Measurements from ENCODE around the gene NEK6.

The NEK6 gene

DNA sequence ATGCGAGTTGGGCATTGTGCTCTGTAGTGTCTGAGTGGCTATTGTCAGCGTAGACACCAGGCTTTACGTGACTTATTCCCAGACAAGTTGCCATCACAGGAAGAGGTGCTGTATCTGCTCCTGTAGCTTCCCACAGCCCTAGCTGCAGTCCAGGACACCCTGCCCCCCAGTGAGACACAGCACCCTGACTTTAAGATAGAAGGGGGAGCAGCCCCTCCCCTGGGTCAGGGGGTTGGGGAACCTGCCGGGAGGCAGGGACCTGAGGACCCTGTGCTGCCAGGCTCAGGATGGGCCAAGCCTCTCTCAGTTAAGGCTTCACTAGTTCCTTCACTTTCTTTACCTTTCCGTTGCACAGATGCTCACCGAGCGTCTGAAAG lies 75.4 kb downstream of the NEK6 start:
- Histone ChIP-seq H3K9me3 (ENCODE audit: control insufficient read depth, insufficient read depth, low read length) (no peaks in the 10 kb centered on the region), H3K79me2 (ENCODE audit: control insufficient read depth, low read length) (no peaks in the 10 kb centered on the region), H3F3A (ENCODE audit: control insufficient read depth, insufficient read depth) (no peaks in the 10 kb centered on the region), H3K4me1 (ENCODE audit: control insufficient read depth, low read length) (no peaks in the 10 kb centered on the region), H3K27ac (ENCODE audit: low read depth, low read length) (no peak overlapping the region), H3K27me3 (ENCODE audit: control insufficient read depth, low read length) (no peaks in the 10 kb centered on the region), H3K36me3 (ENCODE audit: control insufficient read depth, low read length) (no peaks in the 10 kb centered on the region), H3K9me2 (replicated peaks; ENCODE audit: control insufficient read depth, low read length) (no peaks in the 10 kb centered on the region), H3K4me2 (ENCODE audit: low read length) (no peak overlapping the region), H4K20me1 (ENCODE audit: control insufficient read depth, insufficient read depth, low read depth, low read length) (no peaks in the 10 kb centered on the region), H3K4me3 (ENCODE audit: low read length) (no peak overlapping the region)
- no peak for TF ChIP-seq EZH2phosphoT487 (IDR thresholded peaks at IDR 0.05; ENCODE audit: borderline replicate concordance, low read length)
- TF ChIP-seq, protein P1, sequence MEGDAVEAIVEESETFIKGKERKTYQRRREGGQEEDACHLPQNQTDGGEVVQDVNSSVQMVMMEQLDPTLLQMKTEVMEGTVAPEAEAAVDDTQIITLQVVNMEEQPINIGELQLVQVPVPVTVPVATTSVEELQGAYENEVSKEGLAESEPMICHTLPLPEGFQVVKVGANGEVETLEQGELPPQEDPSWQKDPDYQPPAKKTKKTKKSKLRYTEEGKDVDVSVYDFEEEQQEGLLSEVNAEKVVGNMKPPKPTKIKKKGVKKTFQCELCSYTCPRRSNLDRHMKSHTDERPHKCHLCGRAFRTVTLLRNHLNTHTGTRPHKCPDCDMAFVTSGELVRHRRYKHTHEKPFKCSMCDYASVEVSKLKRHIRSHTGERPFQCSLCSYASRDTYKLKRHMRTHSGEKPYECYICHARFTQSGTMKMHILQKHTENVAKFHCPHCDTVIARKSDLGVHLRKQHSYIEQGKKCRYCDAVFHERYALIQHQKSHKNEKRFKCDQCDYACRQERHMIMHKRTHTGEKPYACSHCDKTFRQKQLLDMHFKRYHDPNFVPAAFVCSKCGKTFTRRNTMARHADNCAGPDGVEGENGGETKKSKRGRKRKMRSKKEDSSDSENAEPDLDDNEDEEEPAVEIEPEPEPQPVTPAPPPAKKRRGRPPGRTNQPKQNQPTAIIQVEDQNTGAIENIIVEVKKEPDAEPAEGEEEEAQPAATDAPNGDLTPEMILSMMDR (IDR thresholded peaks at IDR 0.05; ENCODE audit: low read depth, low read length, poor library complexity, severe bottlenecking): no peak

DNA sequence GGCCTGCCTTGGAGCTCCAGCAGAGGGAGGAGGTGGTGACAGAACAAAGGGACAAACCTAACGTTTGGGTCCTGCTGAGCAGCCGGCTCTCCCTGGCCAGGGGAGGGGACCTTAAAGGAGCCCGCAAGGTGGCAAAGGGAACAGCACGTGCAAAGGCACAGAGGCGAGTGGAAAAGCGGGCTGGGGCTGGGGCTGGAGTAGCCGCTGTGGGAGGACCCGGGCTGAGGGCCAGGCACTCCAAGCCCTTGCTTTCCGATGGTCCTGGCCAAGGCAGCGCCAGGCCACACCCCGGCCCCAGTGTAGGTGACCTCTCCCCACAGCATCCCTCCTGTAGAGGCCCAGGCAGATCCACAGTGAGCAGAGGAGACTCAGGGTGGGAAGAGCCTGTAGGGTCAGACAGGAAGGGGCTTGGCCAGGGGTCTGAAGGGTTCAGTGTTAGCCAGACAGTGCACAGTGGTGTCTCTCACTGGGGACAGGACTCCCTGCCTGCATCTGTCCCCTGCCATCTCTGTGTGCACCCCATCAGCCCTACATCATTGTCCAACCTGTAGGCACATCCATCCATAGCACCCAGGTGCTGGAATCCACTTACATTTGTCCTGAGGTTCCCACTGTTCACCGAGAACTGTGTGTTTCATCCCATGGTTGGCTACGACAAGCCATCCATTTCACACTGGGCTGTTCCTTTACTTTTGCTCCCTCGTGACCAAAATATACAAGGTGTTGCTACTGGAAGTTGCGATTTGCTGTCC lies 77.0 kb downstream of the NEK6 start:
- H3K27ac ChIP-seq (ENCODE audit: low read depth, low read length): no peak overlapping the region
- no peak overlapping the region for H3K4me3 ChIP-seq (ENCODE audit: low read length)
- H3F3A ChIP-seq (ENCODE audit: control insufficient read depth, insufficient read depth): no peaks in the 10 kb centered on the region
- TF ChIP-seq, protein P1 (IDR thresholded peaks at IDR 0.05; ENCODE audit: low read depth, low read length, poor library complexity, severe bottlenecking): no peak
- no peak for TF ChIP-seq EZH2phosphoT487 (IDR thresholded peaks at IDR 0.05; ENCODE audit: borderline replicate concordance, low read length)
- no peaks in the 10 kb centered on the region for H3K36me3 ChIP-seq (ENCODE audit: control insufficient read depth, low read length)
- no peaks in the 10 kb centered on the region for H3K9me3 ChIP-seq (ENCODE audit: control insufficient read depth, insufficient read depth, low read length)
- no peaks in the 10 kb centered on the region for H3K79me2 ChIP-seq (ENCODE audit: control insufficient read depth, low read length)
- no peaks in the 10 kb centered on the region for H3K27me3 ChIP-seq (ENCODE audit: control insufficient read depth, low read length)
- H3K9me2 ChIP-seq (replicated peaks; ENCODE audit: control insufficient read depth, low read length): no peaks in the 10 kb centered on the region
- H4K20me1 ChIP-seq (ENCODE audit: control insufficient read depth, insufficient read depth, low read depth, low read length): no peaks in the 10 kb centered on the region
- no peaks in the 10 kb centered on the region for H3K4me1 ChIP-seq (ENCODE audit: control insufficient read depth, low read length)
- H3K4me2 ChIP-seq (ENCODE audit: low read length): no peak overlapping the region

DNA sequence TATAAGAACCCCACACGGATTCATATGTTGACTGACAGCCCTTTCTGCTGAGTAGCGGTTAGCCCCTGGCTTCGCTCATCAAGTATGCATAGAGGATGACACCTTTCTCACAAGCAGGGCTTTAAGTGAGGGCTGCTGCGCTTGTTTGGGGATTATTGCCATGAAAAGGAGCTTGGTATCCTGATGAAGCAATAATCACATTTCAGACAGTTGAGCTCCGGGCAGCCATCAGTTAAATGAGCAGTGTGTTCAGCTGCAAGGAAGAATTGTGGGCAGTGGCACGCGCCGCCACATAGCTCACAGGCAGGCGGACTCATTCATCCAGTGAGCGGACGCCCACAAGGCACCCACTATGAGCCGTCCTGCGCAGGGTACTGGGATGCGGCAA lies 77.6 kb downstream of the NEK6 start:
- Histone ChIP-seq H3K4me3 (ENCODE audit: low read length) (no peak overlapping the region), H3K36me3 (ENCODE audit: control insufficient read depth, low read length) (no peaks in the 10 kb centered on the region)
- TF ChIP-seq, protein P1 (IDR thresholded peaks at IDR 0.05; ENCODE audit: low read depth, low read length, poor library complexity, severe bottlenecking): no peak
- TF ChIP-seq EZH2phosphoT487 (IDR thresholded peaks at IDR 0.05; ENCODE audit: borderline replicate concordance, low read length): no peak

More for the DNA sequence above, 77.6 kb downstream of the NEK6 start:
- no peaks in the 10 kb centered on the region for H4K20me1 ChIP-seq (ENCODE audit: control insufficient read depth, insufficient read depth, low read depth, low read length)
- H3K79me2 ChIP-seq (ENCODE audit: control insufficient read depth, low read length): no peaks in the 10 kb centered on the region
- no peaks in the 10 kb centered on the region for H3K9me2 ChIP-seq (replicated peaks; ENCODE audit: control insufficient read depth, low read length)
- H3K4me1 ChIP-seq (ENCODE audit: control insufficient read depth, low read length): no peaks in the 10 kb centered on the region
- H3F3A ChIP-seq (ENCODE audit: control insufficient read depth, insufficient read depth): no peaks in the 10 kb centered on the region
- no peaks in the 10 kb centered on the region for H3K9me3 ChIP-seq (ENCODE audit: control insufficient read depth, insufficient read depth, low read length)
- no peak overlapping the region for H3K4me2 ChIP-seq (ENCODE audit: low read length)
- H3K27ac ChIP-seq (ENCODE audit: low read depth, low read length): no peak overlapping the region
- H3K27me3 ChIP-seq (ENCODE audit: control insufficient read depth, low read length): no peaks in the 10 kb centered on the region
